Gastrocnemius medialis (tissue), 4 donors: ENCODE data around the gene SLC47A2.

ENCODE experiments used
- POLR2A ChIP-seq, 2 donors: fragments of 450-650 bp; IDR thresholded peaks; one replicate each; pipeline ENCODE4 v1.6.1; 2017; ENCODE audit warnings: antibody characterized with exemption in 2 of 2, mild to moderate bottlenecking in 2 of 2, moderate library complexity in 2 of 2
- TF ChIP-seq, protein P1 (sequence below), 5 experiments: fragments of 450-650 bp in 3 of 5; fragments of 200-600 bp in 2 of 5; sonication (generic) in 2 of 5; IDR thresholded peaks in 4 of 5; conservative IDR thresholded peaks in 1 of 5; 1 replicate in 4 of 5; 2 replicates in 1 of 5; pipeline ENCODE4 v1.5.1; 2016 to 2019; ENCODE audit warnings: antibody characterized with exemption in 5 of 5, mild to moderate bottlenecking in 3 of 5, moderate library complexity in 3 of 5

DNA sequence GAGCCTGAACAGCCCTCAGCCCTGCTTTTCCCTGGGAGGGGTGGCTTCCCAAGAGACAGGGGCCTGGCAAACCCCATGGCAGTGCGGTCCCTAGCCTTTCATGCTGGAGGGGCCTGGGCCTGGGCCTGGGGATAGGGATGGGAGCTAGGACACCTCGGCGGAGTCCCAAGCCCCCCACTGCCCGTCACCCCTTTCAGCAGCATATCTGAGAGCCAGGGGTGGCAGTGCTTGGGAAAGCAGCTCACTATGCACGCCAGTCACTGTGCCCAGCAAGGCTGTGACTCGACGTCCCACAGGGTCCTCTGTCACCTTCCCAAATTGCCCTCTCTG, 612 bp upstream of the SLC47A2 start:
- TF ChIP-seq, protein P1, sequence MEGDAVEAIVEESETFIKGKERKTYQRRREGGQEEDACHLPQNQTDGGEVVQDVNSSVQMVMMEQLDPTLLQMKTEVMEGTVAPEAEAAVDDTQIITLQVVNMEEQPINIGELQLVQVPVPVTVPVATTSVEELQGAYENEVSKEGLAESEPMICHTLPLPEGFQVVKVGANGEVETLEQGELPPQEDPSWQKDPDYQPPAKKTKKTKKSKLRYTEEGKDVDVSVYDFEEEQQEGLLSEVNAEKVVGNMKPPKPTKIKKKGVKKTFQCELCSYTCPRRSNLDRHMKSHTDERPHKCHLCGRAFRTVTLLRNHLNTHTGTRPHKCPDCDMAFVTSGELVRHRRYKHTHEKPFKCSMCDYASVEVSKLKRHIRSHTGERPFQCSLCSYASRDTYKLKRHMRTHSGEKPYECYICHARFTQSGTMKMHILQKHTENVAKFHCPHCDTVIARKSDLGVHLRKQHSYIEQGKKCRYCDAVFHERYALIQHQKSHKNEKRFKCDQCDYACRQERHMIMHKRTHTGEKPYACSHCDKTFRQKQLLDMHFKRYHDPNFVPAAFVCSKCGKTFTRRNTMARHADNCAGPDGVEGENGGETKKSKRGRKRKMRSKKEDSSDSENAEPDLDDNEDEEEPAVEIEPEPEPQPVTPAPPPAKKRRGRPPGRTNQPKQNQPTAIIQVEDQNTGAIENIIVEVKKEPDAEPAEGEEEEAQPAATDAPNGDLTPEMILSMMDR (IDR thresholded peaks at IDR 0.05 in 4 of 5, conservative IDR thresholded peaks at IDR 0.05 in 1 of 5) = no peak
- TF ChIP-seq POLR2A (IDR thresholded peaks at IDR 0.05) = no peak
